GM19467 (cell line): ENCODE measurements around the gene LDLRAD4.
A peak's percentile ranks its signal among the peaks of the same experiment; 100 is the strongest.

Source experiments
- ATAC-seq: cut with Tn5 transposase; IDR thresholded peaks from one replicate; pipeline ENCODE4 v1.9.1; 2021; ENCODE audit warnings: mild to moderate bottlenecking, moderate library complexity; ENCODE audit not compliant: unreplicated experiment

Gene LDLRAD4

DNA sequence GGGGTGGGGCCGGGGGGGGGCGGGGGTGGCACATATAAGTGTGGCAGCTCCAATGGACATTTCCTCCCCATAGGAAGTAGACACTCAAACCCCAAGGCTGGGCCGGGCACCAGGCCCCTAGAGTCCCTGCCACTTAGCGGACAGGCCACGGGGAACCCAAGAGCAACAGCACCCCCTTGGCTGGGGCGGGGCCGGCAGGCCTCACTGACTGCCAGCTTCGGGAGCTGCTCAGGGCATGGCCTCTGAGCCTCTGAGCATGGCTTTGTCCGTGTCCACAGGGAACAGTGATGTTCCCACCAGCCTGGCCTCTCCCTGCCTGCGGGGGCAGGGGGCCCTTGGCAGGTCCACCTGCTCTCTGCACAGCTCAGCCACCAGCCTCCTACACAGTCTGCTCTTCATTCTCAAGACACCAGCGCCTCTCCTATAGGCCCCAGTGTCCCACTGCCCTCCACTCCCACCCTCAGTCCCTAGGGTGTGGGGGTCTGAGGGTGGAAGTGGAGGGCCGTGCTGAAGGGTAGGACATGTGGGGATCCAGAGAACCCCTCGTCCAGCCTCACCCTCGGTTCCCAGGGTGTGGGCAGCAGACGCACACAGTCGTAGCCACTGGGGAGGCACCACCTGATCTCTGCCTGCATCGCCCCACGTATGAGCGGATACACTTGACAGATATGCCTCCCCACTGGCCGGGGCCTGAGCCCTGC lies 401.1 kb downstream of the LDLRAD4 start:
- no peak for ATAC-seq

DNA sequence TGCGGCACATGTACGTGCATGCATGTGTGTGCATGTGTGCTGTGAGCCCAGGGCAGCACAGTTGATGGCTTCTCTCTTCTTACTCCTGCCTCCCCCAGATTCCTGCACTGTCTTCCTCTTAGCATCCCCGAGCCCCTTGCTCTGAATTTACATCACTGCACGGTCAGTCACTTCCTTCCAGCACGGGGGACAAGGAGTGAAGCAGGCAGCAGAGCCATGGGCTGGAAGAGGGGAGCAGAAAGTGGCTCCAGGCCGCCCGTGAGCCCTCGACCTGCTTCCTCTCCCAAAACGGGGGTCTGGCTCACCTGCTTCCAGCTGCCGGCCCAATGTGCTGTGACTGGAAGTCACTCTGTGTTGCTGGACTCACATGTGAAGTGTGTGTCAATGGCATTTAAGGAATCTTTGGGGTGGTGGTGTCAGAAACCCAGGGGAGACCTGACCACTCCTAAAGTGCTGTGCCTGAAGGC lies 401.7 kb downstream of the LDLRAD4 start:
- ATAC-seq: no peak

DNA sequence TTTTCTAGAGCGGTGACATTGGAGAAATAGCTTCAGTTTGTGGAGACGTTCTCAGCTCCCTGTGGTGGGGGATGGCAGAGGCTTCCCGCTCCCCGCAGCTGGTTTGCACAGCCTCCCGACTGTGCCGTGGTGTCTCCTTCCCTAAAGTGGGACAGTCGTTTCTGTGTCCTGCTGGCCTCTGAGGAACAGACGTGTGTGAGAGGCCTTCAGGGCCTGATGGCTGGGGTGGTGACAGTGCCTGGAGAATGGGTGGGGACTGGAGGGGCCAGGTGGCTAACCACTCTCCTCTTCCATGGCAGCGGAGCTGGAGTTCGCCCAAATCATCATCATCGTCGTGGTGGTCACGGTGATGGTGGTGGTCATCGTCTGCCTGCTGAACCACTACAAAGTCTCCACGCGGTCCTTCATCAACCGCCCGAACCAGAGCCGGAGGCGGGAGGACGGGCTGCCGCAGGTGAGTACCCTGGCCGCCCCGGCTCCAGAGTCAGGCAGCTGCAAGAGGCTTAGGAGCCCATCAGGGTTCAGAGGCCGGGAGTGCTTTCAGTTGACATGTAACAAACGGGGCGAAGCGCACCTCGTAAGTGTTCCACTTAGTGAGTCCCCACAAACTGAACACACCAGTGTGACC lies 402.4 kb downstream of the LDLRAD4 start:
- no peak for ATAC-seq

DNA sequence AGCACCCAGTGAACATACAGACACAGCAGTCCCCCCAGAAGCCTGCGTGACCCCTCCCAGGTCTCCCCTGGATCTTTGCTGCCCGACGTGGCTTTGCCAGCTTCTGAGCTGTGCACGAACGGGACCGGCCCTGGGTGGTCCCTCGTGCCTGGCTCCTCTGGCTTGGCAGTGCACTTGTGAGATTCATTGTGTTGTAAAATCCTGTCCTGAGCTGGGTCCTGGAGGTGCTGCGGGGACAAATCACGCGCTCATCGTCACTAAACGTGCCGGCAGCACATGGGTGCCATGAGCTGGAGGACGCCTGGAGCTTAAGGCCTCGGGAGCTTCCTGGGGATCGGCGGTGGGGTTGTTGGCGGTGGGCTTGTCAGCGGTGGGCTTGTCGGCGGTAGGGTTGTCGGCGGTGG lies 402.9 kb downstream of the LDLRAD4 start:
- no peak for ATAC-seq

DNA sequence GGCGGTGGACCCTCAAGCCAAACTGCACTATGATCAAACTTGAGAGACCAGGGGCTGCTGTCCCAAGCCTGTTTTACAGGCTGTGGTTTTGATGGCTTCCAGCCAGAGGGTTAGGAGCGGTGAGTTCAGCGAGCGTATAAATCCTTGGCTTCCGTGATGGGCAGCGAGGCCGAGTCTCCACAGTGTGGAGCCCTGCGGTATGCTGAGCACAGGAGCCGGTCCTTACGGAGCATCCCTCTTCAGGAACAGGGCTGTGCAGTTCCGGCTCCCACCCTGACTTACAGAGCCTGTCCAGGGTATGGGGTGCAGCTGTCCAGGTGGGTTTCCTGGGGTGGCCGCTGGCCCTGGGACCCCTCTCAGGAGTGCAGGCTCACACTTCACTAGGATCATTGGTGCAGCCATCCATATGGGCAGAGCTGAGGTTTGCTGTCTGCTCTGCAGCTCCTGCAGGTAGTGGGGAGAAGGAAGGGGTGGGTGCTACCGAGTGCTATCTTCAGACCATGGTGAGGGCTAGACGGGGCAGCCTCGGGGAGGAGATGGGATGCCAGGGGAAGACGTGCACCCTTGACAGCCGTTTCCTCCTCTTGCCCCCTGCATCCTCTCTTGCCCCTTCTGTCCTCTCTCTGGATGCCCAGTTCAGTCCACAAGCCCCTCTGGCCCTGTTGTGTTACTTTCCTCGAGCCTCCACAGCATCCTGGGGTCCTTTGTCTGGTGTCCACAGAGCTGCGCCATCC lies 403.5 kb downstream of the LDLRAD4 start:
- ATAC-seq: no peak

DNA sequence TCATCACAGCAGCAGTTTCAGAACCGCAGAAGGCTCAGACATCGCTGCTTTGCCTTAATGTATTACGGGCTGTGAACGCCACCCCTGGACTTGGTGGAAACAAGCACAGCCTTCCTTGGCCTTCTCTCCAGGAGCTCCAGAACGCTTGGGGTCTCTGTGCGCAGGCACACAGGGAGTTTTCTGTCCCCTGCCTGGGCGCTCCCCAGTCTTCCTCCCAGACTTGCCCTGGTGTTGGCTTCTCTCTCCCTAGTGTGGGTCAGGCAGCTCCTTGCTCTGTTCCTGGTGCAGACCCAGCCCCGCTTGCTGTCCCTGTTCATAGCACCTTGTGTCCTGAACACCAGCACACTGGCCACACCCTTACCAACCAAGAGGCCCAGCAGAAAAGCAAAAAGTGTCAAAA lies 404.2 kb downstream of the LDLRAD4 start:
- no peak for ATAC-seq

DNA sequence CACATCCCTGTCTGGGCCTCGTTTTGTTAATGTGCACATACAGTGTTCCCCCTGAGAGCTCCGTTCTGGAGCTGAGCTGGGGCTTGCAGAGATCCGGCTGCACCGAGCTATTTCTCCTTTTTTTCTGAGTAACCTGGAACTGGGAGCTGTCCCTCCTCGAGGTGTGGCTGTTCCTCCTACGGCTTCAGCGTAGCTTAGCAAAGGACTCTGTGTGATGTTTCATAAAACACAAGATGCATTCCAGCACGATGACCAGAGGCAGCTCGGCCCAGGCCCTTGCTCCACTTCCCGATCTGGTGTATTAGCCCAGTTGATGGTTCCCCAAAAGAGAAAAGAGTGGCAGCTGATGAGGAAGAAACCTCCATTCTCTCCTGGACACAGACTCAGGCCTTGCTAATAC lies 404.8 kb downstream of the LDLRAD4 start:
- no peak for ATAC-seq

DNA sequence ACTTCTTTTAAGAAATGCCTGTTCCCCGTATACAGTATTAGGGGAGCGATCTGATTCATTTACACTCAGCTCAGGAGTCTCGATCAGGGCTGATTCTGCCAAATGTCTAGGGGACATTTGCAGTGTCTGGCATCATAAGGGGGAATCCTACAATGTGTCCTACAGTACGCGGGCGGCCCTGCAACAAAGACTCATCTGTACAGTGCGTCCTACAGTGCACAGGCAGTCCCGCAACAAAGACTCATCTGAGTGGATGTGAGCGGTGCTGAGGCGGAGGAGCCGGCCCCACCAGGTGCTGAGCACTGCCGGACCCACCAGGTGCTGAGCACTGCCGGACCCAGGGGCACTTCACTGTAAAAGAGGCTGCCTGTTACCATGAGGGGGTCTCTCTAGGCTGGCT lies 405.3 kb downstream of the LDLRAD4 start:
- no peak for ATAC-seq

DNA sequence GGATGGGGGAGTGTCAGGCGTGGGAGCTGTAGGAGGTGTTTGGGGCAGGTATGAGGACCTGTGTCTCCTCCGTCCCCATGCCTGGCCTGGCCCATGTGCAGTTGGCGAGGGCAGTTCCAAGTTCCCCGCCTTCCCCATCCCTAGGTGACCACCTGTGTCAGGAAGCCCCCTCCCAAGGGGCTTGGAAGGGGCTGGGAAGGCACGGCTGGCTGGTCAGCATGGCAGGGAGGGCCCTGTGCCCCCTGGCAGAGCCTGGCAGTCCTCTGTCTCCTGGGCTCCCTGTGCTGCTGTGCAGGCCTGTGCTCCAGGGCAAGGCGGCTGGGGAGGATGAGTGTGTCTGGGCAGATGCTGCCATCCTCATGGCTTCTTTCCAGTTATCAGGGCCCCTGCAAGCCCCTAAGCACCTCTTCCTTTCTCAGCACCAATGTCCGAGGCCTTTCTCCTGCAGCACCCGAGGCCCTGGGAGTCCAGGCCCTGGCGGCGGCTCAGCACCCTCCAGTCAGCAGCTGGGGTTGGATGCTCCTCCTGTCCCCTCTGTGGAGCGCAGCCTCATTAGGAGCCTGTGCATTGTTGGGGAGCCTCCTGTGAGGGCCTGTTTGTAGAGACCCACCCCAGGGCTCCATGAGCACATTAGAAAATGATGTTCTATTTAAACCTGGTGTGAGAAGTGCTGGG lies 406.1 kb downstream of the LDLRAD4 start:
- no peak for ATAC-seq

DNA sequence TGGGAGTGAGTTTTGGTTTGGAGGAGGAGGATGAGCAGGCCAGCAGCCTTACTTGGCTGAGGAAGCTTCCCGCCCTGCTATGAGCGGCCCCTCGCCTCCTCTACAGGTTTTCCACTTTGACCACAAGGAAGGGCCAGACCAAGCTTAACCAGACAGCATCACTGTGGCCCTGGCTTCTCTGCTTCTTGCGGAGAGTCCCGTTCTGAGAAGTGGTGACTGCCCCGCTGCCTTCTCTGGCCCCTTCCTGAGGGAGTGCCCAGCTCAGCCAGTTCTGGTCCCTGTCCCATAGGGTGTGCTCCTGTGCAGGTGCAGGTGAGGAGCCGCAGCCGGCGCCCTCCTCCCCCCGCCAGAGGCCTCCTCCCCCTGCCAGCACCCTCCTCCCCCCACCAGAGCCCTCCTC lies 406.8 kb downstream of the LDLRAD4 start:
- no peak for ATAC-seq

DNA sequence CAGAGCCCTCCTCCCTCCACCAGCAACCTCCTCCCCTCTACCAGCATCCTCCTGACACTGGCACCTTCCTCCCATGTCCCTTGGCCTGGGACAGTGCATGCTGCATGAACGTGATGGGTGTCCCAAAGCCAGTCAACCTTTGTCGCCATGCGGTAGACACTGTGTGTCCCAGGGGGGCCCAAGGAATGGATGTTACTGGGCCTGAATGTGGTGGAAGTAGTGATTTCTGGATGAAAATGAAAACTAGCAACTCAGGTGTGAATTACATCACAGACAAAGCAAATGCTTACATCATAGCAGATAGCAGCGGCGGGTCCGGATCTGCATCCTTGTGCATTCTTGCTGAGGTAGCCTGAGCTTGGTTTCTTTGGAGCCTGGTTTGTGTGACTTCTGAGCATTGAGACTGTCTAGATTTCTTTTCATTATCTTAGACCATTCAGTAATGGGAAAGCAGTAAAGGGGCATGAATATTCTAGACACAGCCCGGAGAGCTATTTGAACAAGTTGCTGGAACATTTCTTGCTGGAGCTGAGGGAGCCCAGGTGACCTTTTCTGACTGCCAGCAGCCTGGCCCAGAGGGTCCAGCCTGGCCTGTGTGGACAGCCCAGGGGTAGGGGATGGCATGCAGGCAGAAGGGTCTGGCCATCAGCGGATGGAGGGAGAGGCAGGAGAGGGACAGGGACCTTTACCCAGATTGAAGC lies 407.4 kb downstream of the LDLRAD4 start:
- no peak for ATAC-seq

DNA sequence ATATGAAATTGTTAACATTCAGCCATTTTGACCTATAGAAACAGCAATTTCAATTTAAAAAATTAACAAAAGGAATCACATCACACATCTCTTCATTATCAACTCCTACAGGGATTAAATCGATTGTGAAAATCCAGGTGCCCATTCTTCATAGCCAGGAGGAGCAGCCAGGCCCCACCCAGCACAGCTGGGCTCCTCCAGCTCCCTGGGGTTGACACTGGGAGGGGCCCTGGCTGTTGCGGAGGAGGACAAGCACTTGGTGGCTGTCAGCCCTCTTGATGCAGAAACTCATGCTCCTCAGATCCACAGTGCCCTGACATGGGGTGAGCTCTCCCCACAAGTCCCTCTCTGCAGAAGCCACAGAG lies 408.0 kb downstream of the LDLRAD4 start:
- ATAC-seq: no peak

DNA sequence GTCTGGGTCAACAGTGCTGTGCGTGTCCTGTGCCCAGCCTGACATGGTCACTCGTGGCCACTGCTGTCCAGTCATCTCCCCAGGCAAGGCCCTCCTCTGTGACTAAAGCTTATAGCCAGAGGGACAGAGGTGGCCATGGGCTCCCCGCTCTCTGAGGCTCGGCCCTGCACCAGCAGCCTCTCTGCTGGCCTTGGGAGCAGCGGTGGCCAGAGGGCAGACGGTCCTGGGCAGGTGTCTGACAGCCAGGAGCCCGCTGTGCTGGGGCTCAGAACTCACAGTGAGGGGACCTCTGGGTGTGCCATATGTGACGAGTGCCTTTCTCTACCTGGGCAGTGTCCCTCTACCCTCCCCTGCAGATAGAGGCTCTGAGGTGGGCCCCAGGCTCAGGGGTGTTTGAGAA lies 409.1 kb downstream of the LDLRAD4 start:
- no peak for ATAC-seq

DNA sequence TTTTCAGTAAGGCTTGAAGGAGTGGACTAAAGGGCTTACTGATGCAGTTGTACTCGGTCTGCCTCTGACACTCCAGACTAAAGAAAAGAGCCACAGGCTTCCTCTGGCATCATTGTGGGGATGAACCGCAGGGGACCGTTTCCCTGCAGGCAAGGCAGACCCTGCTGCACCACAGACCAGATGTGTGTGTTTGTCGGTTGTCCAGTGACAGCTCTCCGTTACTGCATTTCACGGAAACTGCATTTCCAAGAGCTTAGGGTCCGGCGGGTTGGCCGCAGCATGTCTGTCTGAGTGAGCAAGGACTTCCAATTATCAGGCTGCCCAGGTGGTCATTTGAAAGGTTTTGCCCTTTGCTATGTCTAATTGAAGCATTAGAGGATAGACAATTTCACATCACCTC lies 409.7 kb downstream of the LDLRAD4 start:
- no peak for ATAC-seq

DNA sequence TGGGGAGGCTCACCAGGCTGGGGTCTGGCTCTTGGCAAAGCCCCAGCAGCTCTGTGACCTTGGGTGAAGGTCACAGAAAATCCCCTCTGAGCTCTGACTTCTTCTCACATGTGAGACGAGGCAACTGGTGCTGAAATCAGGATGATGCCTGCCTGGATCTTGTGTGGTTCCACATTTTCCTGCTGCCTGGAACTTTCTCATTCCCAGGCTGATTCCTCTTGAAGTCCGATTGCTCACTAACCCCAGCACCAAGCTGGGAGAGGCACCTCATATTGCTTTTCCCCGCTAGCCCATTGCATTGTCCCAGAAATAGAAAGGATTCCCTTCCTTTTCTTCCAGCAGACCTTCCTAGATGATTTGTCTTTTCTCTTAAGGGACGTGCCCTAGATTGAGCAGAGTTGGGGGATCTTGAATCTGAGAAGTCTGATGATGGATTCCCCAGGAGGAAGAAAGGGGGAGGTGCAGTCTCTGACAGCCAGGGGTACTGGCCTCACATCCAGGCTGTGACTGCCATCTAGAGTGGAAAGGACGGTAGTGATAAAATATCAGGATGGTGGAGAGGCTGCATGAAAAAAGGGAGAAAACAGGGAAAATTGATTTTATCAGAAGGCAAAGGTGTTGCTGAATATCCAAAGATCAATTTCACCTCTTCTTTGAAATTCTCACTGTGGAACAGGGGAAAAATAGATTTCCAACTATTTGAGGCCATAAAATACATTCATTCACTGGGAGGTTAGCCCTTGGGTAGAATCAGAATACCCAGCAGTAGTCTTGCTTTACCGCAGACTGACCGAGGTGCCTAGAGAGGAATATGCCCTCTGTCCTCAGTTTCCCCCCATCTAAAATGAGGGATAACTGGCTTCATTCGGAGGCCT lies 411.5 kb downstream of the LDLRAD4 start:
- ATAC-seq: peak; percentile 74

DNA sequence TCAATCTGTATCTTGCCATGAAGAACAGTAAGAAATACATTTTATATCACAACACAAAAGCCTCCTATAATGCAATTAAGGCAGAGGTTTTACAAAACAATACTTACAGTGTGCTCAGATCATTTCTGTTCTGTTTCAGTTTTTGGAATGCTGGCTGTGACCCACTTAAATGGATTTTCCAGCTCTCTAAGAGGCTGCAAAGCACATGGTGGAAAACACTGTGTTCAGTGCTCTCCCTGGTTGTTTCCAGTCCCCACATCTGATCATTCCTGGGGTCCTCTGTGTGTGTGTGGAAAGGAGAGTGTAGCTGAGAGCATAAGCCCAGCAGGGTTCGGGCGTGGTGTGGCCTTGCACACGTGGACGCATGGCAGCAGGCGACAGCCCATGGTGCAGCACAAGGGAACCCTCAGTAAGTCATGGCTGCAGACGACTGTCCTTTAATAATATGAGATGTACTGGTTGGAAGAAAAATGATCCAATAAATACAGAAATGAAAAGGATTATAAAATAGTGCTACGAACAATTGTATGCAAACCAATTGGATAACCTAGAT lies 412.2 kb downstream of the LDLRAD4 start:
- no peak for ATAC-seq

DNA sequence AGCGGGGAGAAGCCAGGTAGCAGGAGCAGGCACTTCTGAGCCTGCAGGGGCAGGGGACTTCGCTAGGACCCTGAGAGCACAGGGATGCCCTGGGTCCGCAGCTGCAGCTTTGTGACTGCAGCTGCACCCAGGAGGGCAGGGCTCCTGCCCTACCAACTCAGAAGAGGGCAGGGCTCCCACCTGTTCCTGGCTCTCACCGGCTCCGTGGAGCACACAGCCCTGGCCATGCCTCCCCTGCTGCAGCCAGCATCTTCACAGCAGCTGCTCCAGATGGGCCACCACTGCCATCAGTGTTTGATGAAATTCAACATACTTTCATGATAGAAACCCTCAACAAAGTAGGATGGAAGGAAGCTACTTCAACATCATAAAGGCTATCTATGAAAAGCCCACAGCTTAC lies 415.1 kb downstream of the LDLRAD4 start:
- ATAC-seq: no peak

DNA sequence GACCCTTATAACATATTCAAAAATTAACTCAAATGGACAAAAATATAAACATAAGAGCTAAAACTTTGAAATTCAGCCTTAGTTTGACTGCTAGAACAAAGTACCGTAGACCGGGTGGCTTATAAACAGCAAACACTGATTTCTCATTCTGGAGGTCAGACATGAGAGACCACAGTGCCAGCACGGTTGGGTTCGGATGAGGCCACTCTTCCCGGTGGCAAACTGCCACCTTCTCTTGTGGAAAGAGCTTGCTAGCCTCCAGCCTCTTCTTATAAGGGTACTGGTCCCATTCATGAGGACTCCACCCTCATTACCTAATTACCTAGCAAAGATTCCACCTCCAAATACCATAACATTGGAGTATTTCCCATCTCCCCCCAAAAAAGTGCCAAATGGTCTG lies 416.5 kb downstream of the LDLRAD4 start:
- no peak for ATAC-seq

DNA sequence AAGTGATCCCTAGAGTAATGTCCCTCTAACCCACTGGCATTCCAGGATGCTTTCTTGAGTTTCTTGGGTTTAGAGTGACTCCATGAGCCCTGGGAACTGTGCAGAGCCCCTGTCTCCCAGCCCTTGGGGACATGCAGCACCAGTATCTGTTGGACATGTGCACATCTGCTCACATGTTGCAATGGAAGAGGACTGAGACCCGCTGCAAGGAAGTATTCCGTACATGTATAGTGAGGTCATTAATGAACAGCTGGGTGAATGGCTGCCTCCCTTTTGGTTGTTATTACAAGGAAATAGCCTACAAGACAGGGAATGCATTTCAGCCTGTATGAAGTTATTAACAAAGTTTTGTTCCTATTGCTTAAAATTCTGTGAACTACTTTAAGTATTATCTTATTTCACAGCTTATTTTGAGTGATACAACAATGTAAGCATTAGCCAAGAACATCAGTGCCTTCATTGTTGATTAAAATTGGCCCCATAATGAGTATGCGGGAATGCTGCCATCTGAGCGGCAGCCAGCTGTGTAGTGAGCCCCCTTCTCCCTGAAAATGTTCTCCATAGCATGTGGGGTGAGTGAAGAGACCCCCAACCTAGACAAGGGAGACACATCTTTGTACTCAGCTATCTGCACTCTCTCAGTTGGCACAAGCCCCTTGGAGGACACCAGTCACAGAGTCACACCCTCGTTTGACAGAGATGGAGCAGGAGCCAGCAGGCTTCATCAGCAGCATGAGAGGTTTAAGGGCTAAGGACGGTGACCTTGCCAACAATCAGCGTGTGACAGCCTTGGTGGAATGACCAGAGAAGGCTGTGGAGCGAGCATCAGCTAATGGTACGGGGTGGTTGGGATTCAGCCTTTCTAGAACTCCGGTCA lies 420.4 kb downstream of the LDLRAD4 start:
- ATAC-seq: no peak
